GM10248 (cell line): ENCODE measurements around the gene SIN3B.

Experiments
- CTCF ChIA-PET: fragments of 300-600 bp; sonication (Branson Sonifier 250); formaldehyde crosslinking; extraction: SDS; loops from one replicate; lab custom pipeline; 2021; ENCODE audit warnings: antibody characterized with exemption; lab: Yijun Ruan, JAX
- POLR2A ChIA-PET: fragments of 350-650 bp; sonication (Branson Sonifier 250); formaldehyde crosslinking; extraction: SDS; loops from one replicate; lab custom pipeline; 2020; ENCODE audit warnings: antibody characterized with exemption; lab: Yijun Ruan, JAX
- DNase-seq: peaks from one replicate; pipeline ENCODE4 v3.0.0; 2012; ENCODE audit errors: extremely low spot score
- CTCF ChIP-seq: IDR thresholded peaks from 2 replicates; pipeline ENCODE4 v1.5.1; 2012; ENCODE audit warnings: mild to moderate bottlenecking, low read depth; ENCODE audit errors: extremely low read depth, missing control alignments, control extremely low read depth

Gene SIN3B

DNA sequence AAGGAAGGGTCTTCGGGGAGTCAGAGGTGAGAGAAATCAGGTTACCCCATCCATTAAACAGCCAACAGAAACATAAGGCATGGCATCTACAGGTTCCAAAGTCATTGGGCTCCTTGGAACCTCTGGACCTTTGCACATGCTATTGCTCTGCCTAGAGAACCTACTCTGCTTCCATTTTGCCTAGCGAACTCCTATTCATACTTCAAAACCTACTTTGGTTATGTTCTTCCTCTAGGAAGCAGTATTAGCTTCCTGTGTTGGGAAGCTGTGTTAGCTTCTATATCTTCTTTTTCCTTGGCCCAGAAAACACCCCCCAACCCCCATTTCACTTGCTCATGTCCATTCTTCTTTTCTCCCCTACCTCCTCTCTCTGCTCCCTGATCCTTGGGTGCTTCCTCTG lies 99.2 kb downstream of the SIN3B start:
- no peak for TF ChIP-seq CTCF
- DNase-seq, result no peak
- CTCF ChIA-PET, result no interaction called here
- POLR2A ChIA-PET, result no interaction called here

- ChIA-PET POLR2A (no interaction called here), CTCF (no interaction called here)
- TF ChIP-seq CTCF, result no peak
- no peak for DNase-seq
These were observed 99.7 kb downstream of the SIN3B start for GRCh38 chr19:16928916-16929315.
